Mucosa of rectum (tissue), 2 donors: Measurements from ENCODE around the gene TALDO1.

Experiments
- H3K27ac ChIP-seq, 2 donors: one replicate each; pipeline ENCODE4 v1.7.0; 2013; ENCODE audit warnings: inconsistent platforms in 2 of 2, low read depth in 2 of 2, low read length in 2 of 2
- H3K27me3 ChIP-seq, 2 donors: one replicate each; pipeline ENCODE4 v1.7.0; 2013; ENCODE audit warnings: low read length in 2 of 2; ENCODE audit not compliant: control insufficient read depth in 2 of 2, insufficient read depth in 2 of 2
- H3K36me3 ChIP-seq, 2 donors: one replicate each; pipeline ENCODE4 v1.7.0; 2013; ENCODE audit warnings: low read length in 2 of 2; ENCODE audit not compliant: control insufficient read depth in 2 of 2, insufficient read depth in 2 of 2
- H3K4me1 ChIP-seq, 2 donors: one replicate each; pipeline ENCODE4 v1.7.0; 2013; ENCODE audit warnings: low read length in 2 of 2, mild to moderate bottlenecking in 1 of 2; ENCODE audit not compliant: control insufficient read depth in 2 of 2, insufficient read depth in 2 of 2
- H3K4me3 ChIP-seq, 2 donors: one replicate each; pipeline ENCODE4 v1.7.0; 2013; ENCODE audit warnings: low read length in 2 of 2
- H3K9ac ChIP-seq, 2 donors: one replicate each; pipeline ENCODE4 v1.7.0; 2013; ENCODE audit warnings: low read length in 2 of 2, low read depth in 1 of 2, mild to moderate bottlenecking in 1 of 2
- H3K9me3 ChIP-seq, 2 donors: one replicate each; pipeline ENCODE4 v1.7.0; 2013; ENCODE audit warnings: low read length in 2 of 2; ENCODE audit not compliant: control insufficient read depth in 2 of 2
- donor health status: healthy.
- donor health status: Normal muscosa, but diverticular disease.

Gene TALDO1

DNA sequence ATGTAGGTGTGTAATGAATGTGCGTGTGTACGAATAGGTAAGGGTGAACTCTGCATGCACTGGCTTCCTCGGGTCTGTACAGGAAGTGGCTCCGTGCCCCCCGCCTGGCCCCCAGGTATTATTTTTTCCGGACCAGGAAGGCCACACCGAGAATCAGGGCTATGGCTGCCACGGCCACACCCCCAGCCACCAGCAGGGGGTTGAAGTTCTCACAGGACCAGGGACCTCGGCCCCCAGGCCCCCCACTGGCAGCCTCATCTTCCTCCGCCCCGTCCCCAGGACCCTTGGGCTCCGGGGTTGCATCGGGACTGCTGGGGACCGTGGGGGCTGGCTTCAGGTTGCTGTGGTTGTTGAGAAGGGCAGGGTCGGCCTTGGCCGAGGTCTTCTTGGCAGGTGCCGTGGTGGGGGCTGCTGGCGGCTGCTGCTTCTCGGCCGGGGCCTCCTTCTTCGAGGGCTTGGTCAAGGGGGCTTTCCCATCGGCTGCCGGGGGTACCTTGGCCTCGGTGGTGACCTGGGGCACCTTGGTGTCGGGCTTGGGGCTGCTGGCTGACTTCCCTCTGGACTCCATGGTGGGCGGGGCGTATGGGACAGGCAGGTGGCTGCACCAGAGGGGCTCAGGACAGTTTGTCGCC, 40.9 kb downstream of the TALDO1 start:
- H3K9me3 ChIP-seq, result no peaks in the 10 kb centered on the region
- H3K4me3 ChIP-seq, result no peak overlapping the region
- no peak overlapping the region for H3K27ac ChIP-seq
- peaks cover 0 to 7% of the 10 kb centered on the region in 2 donors for H3K27me3 ChIP-seq
- H3K36me3 ChIP-seq, result no peaks in the 10 kb centered on the region
- H3K9ac ChIP-seq, result no peak overlapping the region
- peaks cover 0 to 3% of the 10 kb centered on the region in 2 donors for H3K4me1 ChIP-seq

DNA sequence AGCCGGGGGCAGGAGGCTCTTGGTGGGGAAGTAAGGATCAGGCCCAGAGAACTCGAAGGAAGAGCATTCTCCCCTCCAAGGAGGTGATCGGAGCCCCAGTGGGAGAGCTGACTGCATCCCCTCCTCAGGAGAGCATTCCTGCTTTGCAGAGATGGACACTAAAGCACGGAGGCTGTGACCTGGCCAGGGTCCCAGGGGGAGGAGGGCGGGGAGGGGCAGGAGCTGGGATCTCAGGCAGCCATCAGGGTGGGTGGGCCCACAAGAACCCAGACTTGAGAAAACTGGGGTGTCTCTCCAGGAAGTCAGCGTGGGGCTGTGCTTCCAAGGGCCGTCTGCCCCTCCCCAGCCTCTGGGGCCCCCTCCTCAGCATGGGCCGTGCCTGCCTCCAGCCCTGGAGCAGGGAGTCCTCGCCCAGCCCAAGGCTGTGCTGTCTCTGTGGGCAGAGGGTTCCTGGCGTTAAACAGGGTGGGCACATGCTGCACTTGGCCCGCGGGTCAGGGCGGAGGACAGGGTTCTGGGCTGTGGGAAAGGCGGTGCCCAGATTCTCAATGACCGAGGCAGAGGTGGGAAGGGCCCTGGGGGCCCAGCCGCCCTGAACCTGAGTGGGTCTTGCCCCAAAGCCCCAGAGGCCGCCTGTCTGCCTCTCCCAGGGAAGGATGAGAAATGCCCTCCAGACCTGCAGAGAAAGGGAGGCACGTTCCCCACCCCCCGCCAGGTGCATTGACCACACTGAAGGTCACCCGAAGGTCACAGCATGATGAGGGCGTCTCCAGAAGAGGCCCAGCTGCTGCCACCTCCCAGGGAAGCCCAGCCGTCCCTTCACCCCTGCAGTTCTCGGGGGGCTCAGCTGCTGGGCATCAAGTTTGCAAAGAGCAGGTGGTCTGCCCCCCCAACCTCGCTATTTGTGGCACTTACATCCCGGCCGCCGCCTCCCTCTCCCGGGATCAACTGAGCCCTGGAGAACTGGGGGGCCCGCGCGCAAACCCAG, 42.0 kb downstream of the TALDO1 start:
- Histone ChIP-seq H3K27ac (no peak overlapping the region), H3K4me3 (no peak overlapping the region), H3K27me3 (peaks cover 0 to 7% of the 10 kb centered on the region in 2 donors), H3K4me1 (no peaks in the 10 kb centered on the region), H3K36me3 (peaks cover 0 to 2% of the 10 kb centered on the region in 2 donors), H3K9ac (no peak overlapping the region), H3K9me3 (no peaks in the 10 kb centered on the region)

DNA sequence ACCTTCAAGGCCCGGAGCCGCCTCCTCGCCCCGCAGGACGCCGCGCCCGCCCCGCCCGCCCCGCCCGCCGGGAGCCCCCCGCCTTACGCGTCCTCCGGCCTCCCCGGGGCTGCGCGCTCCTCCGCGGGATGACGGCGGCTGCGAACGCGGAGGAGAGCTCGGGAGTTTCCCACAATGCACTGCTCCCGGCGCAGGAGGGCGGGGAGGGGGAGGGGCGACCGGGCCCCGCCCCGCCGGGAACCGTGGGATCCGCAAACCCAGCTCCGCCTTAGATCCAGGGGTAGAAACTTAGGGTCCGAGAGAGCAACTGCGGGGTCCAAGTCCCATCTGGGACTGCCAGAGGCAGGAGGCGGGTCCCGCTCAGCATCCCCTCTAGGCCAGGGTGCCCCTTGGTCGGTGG, 42.7 kb downstream of the TALDO1 start, which contains the start of gene CEND1:
Gene CEND1, minus strand, starts transcription at position 148 of the 400 bp plus-strand sequence. CDS start 1,514 bp downstream, outside the sequence.
- peaks cover 0 to 7% of the 10 kb centered on the region in 2 donors for H3K27me3 ChIP-seq
- no peaks in the 10 kb centered on the region for H3K9me3 ChIP-seq
- no peak within 1 kb of the TSS for H3K4me3 ChIP-seq
- no peak within 1 kb of the TSS for H3K27ac ChIP-seq
- H3K4me1 ChIP-seq, result peaks cover under 1% of the 10 kb centered on the region in 2 donors
- peaks cover 0 to 2% of the 10 kb centered on the region in 2 donors for H3K36me3 ChIP-seq
- no peak within 1 kb of the TSS for H3K9ac ChIP-seq

DNA sequence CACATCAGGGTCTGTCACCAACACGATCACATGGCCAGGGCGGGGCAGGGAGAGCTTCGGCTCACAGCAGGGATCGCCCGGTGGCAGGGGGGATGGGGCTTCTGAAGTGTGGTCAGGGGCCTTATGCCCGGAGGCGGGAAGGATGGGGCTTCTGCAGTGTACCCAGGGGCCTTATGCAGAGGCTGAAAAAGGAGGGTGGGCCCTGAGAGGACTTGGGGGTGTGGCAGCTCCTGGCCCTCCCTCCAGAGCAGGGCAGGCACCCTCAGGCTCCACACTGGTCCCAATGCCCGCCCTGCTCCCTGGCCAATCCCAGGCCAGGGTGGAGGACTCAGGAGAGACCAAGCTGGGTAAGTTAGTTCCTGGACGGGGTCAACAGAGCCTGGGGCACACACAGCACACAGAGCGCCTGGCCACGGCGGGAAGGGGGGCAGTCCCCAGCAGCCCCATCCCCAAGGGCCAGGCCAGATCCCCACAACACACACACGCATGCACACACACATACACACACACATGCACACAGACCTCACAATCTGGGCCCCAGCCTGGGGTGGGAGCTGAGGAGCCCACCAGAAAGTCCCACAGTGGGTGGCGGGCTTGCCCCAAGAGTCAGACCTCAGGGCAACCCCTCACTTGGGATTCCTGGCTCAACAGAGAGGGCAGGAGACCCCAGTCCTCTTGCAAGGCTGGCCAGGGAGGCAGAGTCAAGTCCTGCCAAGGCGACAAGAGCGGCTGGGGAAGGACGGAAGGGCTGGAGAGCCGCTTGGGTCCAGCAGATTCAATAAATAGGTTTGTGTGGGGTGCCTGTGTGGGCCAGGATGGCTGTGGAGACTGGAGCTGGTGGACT, 43.7 kb downstream of the TALDO1 start:
- Histone ChIP-seq H3K4me3 (no peak overlapping the region), H3K9me3 (no peaks in the 10 kb centered on the region), H3K9ac (no peak overlapping the region), H3K36me3 (peaks cover 0 to 2% of the 10 kb centered on the region in 2 donors), H3K27ac (no peak overlapping the region), H3K27me3 (peaks cover 0 to 7% of the 10 kb centered on the region in 2 donors), H3K4me1 (peaks cover 2 to 9% of the 10 kb centered on the region in 2 donors)

DNA sequence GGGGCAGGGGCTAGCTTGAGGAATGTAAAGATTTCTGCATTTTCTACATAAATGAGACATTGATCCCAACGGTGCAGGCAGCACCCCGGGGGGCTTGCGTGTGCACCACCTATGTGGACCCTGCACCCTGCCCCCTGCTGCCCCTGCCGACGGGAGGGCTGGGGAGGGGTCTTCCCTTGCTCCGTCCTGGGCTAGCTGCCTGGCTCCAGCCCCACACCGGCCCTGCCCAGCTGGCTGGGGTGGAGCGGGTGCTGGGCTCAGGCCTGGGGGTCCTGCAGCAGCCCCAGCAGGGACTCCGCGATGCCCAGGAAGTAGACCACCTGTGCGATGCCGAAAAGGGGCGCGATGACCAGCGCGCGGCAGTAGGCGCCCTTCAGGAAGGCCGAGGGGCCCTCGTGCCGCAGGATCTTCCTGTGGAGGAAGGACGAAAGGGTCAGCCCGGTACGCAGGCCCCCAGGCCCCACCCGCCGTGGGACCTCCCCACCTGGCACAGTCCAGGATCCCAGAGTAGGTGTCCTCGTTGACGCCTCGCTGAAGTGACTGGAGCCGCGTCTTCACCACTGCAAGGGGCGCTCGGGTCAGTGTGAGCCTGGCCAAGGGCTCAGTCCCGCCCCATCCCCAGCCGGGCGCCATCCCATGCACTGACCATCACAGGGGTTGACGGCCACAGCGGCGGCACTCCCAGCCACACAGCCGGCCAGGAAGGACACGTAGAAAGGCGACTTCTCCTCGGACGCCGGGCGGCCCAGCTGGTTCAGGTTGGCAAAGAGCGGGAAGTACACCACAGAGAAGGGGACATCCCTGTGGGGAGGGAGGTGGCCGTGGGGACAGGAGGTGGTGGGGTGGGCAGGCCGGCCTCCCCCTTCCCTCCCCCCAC, 44.6 kb downstream of the TALDO1 start:
- H3K27me3 ChIP-seq, result peaks cover 0 to 7% of the 10 kb centered on the region in 2 donors
- H3K9me3 ChIP-seq, result no peaks in the 10 kb centered on the region
- H3K9ac ChIP-seq, result no peak overlapping the region
- peaks cover 9 to 17% of the 10 kb centered on the region in 2 donors for H3K4me1 ChIP-seq
- H3K36me3 ChIP-seq, result peaks cover 0 to 2% of the 10 kb centered on the region in 2 donors
- H3K4me3 ChIP-seq, result no peak overlapping the region
- no peak overlapping the region for H3K27ac ChIP-seq

DNA sequence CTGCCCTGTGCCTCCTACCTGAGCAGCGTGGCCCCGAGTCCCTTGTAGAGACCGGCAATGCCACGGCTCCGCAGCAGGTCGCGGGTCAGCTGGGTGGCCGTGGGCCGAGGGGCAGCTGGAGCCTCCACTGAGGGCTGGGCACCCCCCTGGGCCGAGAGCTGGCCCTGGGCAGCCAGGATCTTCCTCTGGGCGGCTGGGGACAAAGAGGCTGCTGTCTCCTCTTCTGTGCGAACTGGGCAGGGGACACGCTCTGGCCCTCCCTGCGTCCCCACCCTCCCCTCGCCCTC, 45.2 kb downstream of the TALDO1 start:
- Histone ChIP-seq H3K27me3 (peaks cover 0 to 7% of the 10 kb centered on the region in 2 donors), H3K36me3 (peaks cover 0 to 2% of the 10 kb centered on the region in 2 donors)

DNA sequence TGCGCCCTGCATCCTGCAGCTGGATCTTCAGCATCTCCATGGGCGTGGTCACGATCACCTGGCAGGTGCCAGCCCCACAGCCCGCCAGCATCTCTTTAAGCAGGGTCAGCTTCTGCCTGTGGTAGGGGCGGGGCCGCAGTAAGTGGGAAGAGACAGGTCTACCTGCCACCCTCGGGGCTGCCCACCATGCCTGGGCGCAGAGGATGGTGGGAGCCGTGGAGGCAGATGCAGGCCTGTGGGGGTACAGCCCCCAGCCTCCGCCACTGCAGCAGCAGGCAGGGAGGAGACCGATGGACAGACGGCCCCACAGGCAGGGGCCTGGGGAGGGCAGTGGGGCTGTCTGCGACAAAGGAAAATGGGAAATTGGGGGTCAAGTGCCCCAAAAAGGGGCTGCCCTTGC, 45.6 kb downstream of the TALDO1 start:
- Histone ChIP-seq H3K9me3 (no peaks in the 10 kb centered on the region), H3K9ac (no peak overlapping the region), H3K36me3 (peaks cover 0 to 2% of the 10 kb centered on the region in 2 donors), H3K4me3 (no peak overlapping the region), H3K27me3 (peaks cover 0 to 7% of the 10 kb centered on the region in 2 donors), H3K27ac (no peak overlapping the region), H3K4me1 (peaks cover 17 to 26% of the 10 kb centered on the region in 2 donors)

More for the DNA sequence above, 45.2 kb downstream of the TALDO1 start:
- Histone ChIP-seq H3K27ac (no peak overlapping the region), H3K9ac (no peak overlapping the region), H3K4me1 (peaks cover 15 to 23% of the 10 kb centered on the region in 2 donors), H3K9me3 (no peaks in the 10 kb centered on the region), H3K4me3 (no peak overlapping the region)

DNA sequence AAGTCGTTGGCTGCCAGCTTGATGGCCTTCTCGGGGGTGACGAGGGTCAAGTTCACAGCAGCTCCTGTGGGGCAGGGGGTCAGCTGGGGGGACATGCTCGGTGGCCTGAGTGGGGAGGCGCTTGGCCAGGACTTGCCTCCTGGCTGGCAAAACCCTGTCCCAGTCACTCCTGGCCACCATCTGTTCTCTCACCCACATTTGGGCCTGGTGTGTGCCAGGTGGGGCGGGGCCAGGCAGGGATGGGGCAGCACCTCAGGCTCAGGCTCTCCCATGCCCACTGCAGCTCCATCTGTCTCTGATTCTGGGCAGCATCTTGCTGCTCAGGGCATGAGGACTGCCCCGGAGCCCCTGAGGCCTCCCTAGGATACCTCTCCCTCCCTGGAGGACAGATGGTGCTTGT, 46.3 kb downstream of the TALDO1 start:
- peaks cover 0 to 7% of the 10 kb centered on the region in 2 donors for H3K27me3 ChIP-seq
- H3K9me3 ChIP-seq, result no peaks in the 10 kb centered on the region
- no peak overlapping the region for H3K9ac ChIP-seq
- H3K4me3 ChIP-seq, result no peak overlapping the region
- H3K27ac ChIP-seq, result no peak overlapping the region
- H3K36me3 ChIP-seq, result peaks cover 0 to 2% of the 10 kb centered on the region in 2 donors
- peaks cover 17 to 27% of the 10 kb centered on the region in 2 donors for H3K4me1 ChIP-seq
